OCI-LY3 (cell line): ENCODE data around the gene CHMP4A.

ENCODE experiments used
- CTCF ChIP-seq: fragments of 200-600, 300-600 bp; sonication (generic); IDR thresholded peaks from 2 replicates; pipeline ENCODE4 v1.5.1; 2014; ENCODE audit warnings: antibody characterized with exemption, low read length, low read depth
- EZH2phosphoT487 ChIP-seq: fragments of 200-600 bp; shearing (Covaris generic); IDR thresholded peaks from 2 replicates; pipeline ENCODE4 v1.6.1; 2018; ENCODE audit warnings: antibody characterized with exemption, mixed run types, low read depth

- TF ChIP-seq EZH2phosphoT487 = no peak
- TF ChIP-seq CTCF = no peak
Observed at GRCh38 chr14:24251880-24252288, 38.6 kb upstream of the CHMP4A start.
